ENCODE measurements around the gene CBX2. TPM values are rescaled to one million over a fixed set of nuclear protein-coding genes. Genes with fewer than 3 reads are reported as not detected.
A peak's percentile ranks its signal among the peaks of the same experiment; 100 is the strongest.

CBX2 gene
- total RNA-seq, 1 donor from 2014 or later: 19.9 TPM

DNA sequence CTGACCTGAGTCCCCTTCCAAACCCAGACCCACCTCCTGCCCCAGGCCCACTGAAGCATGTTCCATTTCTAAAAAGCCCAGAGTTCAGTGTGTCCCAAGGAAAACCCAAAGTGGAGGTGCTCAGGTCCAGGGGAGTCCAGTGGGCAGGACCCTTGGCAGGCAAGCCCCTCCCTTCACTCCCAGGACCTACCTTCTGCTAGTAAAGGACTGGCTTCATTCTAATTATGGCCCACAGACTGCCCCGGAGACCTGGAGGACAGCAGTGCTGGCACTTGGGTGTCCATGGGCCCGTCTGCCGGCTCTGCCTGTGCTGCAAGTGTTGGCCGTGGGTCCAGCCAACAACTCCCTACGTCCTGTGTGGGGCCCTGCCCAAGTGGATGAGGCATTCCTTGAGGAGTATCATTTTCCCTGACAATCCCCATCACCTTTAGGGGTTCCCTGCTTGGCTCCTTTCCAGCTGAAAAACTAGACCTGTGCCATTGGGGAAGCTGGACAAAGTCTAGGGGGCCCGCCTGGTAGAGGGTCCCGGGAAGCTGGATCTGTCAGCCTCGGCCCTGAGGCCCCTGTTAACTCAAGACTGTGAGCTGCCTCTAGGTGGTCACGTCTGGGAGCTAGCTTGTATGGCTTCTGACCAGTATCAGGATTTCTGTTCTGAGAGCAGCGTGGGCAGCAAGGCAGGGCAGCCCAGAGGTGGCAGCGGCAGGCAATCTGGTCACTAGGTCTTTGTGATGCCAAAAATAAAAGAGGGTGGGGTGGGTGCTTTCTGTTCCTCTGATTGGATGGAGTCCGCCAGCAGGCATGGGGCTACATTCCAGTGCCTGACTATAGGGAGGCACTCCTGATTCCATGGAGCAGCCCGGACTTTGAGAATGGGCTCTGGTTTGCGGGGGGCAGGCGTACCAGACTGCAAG, 8.2 kb downstream of the CBX2 start:
- no peak for DNase-seq (ENCODE audit: extremely low read depth, low read depth, low spot score)

DNA sequence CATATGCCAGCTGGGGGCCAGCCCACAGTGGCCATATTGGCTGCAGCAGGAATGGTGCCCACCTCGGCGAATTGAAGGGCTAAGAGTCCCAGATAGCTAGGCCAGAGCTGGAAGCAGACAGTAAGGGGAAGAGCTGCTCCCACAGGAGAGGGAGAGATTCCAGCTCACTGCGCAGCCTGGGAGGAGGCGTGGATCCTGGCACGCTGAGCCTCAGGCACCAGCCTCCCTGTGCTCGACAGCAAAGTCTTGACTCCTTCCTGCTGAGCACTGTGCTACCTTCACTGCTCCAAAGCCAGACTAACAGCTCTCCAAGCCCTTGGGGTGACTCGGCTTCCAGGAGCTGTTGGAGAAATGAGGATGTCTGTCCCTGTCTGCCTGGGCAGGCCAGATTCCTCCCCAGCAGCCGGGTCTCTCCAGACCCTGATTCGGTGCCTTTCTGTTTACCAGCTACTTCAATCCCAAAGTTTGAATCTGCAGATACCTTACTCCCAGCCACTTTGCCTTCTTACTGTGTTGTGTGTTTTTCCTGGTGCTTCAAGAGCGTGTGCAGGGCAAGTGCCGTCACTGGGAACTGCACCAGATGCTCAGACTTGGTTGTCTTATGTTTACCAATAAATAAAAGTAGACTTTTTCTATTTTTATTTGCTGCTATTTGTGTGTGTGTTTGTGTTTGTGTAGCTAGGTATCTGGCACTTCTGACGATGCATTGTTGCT, 9.1 kb downstream of the CBX2 start:
- DNase-seq (ENCODE audit: extremely low read depth, low read depth, low spot score): no peak

DNA sequence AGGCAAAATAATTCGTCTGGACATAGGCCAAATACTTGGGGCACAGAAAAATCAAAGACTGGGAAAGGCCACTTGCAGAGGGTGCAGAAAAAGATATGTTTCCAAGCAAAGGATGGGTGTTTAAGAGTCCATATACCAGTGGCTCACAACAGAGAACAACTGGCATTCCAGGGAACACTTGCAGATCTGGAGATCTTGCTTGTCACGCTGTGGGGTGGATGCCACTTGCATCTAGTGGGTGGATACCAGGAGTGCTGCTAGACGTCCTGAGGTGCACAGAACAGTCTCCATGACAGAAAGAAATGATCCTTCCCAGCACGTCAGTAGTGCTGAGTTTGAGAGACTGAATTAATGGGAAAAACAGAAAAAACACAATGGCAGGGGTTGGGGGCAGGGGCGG, 10.5 kb downstream of the CBX2 start:
- DNase-seq (ENCODE audit: extremely low read depth, low read depth, low spot score): no peak

DNA sequence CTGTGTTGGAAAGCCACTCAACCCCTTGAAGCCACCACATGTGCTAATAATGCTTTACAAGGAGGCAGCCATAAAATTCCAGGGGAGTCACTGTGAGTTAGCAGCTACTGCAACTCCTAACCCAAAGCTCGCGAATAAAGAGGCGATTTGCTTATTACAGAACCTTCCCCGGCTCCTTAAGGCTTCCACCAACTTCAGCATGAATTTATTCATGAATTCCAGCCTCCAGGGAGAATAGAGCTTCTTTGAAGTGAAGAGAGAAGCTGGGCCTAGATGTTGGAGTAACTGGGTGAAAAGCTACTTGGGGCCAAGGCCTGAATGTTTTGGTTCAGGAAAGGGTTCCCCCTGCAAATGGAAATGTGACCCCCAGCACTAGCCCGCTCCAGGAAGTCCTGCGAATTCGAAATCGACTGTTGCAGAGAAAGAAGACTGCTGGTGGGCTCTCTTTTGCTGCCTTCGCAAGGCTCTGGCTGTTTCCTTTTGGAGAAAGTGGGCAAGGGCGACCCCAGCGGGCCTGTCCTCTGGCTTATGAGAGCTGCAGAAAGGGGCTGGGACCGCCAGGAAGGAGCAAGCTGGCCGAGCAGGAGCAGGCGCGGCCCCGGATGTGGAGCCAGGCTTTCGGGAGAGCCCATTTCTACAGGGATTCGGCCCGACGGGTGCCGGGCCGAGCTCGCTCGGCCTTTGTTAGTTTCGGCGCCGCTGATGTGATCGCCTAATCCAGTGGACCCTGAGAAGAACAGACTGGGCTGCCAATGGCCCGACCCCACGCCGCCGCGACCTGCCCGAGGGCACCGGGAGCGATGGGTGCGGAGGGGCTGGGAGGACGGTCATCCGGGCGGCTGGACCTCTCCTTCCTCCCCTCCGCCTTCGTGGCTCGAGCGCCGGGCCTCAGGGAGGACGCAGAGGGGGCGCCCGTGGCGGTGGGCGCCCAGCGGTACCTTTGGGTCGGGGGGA, 11.3 kb downstream of the CBX2 start:
- DNase-seq (ENCODE audit: extremely low read depth, low read depth, low spot score): no peak

DNA sequence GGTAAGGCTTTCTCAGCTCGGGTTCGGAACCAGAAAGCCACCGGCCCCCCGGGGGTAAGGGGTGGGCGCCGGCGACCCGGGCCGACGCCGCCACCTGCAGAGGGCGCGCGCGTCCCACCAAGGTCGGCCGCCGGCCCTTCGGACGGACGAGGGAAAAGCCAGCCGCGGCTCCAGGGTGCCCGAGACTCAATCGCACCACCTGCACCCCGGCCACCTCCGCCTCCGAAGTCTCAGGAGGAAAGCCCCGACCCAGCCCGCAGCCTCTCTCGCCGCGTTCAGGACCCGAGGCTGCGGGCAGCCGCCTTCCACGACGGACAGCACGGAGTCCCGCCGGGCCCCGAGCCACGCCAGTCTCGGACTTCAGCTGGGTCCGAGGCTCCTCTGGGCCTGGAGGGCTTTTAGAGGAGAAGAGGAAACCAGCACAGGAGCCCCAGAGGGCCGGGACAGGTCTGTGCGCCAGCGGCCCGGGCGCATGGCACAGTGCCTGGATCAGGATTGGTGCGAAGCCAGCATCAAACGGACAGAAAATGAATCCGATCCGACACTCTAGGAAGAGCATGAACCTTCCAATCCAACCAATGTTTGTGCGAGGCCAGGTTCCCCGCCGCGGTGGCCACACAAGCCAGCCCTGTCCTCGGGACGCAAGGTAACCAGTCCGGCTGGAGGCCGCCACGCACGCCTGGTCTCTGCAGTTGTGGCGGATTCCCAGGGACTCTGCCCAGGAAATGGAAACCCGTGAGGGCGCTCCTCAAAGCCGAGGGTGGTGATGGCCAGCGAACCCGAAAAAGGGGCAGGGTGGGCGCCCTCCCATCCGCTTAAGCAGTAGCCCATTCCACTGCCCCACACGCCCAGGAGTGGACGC, 12.2 kb downstream of the CBX2 start:
- no peak for DNase-seq (ENCODE audit: extremely low read depth, low read depth, low spot score)

DNA sequence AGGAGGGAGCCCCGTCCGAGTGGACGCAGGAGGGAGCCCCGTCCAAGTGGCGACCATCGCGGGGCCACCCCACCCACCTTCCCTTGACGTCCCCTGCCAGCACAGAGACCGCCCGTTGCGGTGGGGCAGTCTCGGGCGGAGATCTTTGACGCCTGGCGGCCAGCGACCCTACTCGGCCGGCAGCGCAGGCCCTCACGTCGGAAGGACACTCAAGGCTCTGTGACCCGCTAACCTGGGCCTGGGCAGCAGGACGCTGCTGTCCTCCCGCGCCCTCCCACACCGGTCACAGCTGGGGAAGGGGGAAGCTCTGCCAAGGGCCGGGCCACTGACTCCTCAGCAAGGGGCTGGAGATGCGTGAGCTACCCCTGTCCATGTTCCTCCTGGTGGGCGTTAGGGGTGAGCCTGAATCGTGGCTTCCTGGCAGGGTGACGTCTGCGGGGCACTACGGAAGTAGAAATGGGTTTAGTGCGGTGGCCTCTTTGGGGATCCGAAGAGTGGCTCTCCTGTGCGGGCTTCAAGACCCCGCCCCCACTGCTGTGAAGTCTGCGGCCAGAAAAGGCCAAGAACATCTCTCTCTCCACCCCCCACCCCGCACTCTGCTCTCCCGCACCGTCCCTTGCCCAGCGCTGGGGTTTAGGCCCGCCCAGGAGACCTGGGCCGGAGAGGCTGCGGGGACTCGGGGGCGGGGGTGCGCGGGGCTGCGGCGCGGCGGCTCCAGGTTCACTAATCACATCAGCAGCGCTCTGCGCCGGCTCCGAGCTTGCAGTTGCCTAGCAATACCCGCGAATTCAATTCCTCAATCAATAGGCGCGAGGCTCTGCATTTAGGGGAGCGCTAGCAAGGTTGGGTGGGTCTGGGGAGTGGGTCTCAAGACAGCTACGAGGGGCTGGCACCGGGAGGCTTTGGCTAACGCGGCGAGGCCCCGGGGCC, 13.1 kb downstream of the CBX2 start:
- no peak for DNase-seq (ENCODE audit: extremely low read depth, low read depth, low spot score)

DNA sequence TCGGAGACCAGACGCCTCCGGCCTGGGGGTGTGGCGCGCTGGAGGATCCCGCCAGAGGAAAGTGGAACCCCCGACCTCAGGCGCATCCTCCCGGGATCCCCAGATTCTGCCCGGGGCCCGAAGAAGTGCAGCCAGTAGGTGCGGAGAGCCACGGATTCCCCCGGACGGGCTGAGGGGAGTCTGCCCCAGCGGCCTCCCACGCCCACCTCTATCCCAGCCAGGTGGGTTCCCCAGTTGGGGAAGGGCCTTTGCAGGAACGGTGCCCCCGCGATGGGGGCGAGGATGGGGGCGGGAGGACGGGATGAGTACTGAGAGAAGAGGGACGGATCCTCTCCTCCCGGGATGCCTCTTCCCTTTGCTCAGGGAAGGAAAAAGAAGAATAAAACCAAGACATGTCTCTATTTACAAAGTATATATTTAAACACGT, 13.8 kb downstream of the CBX2 start:
- DNase-seq (ENCODE audit: extremely low read depth, low read depth, low spot score): no peak

DNA sequence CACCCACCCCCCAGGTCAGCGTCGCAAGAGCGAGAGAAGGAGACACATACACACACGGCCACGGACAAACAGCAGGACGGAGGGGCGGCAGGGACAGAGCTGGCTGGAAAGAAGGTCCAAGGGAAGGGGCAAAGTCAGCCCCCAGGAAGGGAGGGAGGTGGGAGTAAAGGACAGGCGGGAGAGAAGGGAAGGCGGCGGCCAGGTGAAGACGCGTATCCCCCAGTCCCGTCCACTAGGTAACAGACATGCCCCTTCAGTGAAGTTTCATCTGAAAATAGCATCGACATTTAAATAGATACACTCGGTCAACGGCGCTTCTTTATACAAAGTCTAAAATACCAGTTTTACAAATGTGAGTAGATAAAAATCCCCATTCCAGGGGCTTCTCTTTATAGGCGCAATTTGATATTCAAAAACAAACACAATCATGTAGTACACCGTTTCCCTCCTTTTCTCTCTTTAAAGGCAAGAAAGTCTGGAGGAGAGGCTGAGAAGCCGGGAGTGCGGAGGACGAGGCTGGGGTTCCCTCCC, 14.5 kb downstream of the CBX2 start:
- DNase-seq (ENCODE audit: extremely low read depth, low read depth, low spot score): no peak

DNA sequence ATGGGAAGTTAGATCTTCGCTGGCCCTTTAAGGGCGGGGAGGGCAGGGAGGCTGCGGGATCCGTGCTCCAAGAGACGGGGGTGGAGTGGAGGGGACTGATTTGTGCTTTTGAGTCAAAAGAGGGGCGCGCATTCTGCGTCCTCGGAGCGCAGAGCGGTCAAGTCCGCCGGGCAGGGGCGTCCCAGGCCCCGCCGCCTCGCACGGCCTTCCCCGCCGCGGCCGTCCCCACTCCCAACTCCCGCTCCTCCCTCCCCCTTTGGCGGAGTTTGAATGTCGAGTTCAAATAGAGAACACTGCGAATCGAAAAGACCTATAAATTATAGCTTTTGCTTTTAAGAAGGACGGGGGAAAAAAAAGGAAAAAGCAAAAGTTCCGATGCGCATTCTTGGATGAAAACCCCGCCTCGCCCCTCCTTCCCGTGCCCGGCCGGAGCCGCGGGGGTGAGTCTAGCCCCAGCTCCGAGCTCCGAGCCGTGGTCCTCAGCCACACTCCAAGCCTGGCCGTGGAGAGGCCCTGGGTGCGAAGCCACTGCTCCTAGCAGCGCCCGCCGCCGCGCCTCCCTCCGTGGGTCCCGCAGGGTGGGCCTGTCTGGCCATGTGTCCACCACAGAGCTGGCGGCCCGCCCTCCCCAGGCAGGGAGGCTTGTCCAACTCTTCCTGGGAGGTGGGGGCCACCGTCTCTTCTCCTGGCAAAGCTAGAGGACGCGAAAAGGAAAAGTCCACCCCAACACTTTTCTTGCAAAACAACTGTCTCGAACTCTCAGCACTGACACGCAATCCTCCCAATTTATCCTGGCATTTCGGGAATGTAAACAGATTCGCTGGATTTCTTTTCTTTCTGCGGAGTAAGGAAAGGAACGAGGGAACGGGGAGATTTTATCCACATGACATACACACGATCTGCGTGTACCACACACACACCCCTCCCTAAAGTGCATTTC, 15.3 kb downstream of the CBX2 start:
- DNase-seq (ENCODE audit: extremely low read depth, low read depth, low spot score): no peak

DNA sequence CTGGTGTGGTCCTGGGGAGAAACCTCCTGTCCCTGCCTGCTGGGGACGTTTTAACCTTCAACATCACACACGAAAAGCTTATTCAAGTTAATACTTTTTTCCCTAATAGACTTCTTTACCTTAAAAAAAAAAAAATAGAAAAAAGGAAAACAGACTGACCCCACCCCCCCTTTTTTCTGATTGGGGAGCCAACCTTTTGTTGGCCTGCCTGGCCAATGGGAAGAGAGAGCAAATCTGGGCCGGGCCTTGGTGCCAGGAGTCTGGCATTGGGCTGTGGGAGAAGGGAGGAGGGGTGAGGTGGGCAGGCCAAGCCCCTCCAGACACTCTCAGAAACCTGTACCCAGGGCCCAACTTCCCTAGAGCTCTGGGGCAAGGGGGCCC, 16.0 kb downstream of the CBX2 start:
- no peak for DNase-seq (ENCODE audit: extremely low read depth, low read depth, low spot score)

DNA sequence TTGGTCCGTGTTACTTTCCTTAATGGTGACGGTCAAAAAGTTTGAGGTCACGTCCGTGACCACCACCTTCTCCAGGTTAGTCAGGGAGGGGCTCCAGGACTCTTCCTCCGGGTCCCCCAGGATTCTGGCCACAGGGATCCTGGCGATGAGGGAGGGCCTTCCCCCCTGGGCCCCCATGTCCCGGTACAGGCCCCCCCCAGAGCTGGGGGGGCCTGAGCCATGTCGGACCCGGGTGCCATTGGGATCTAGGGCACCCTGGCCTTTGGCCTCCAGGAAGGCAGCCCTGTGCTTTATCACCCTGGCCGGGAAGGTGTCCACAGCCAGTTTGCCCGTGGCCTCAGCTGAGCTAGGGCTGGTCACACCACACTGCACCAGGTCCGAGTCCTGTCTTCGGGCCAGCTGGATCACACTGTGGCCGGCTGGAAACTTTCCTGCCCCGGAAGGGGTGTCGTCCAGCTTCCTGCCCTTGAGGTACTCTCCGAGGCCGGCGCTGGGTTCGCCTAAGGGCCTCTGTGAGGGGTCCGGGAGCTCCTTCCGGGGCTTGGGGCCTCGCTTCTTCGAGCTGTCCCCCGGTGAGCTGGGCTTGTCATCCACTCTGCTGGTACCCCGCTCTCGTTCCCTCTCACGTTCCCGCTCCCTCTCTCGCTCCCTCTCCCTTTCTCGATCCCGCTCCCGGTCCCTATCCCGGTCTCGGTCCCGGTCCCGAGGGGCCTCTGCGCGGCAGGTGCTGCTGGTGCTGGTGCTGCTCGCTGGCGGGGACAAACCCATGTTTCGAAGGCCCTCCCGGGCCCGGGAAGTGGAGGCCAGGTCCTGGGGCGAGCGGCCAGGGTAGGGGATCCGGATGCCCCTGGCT, 16.9 kb downstream of the CBX2 start:
- no peak for DNase-seq (ENCODE audit: extremely low read depth, low read depth, low spot score)

DNA sequence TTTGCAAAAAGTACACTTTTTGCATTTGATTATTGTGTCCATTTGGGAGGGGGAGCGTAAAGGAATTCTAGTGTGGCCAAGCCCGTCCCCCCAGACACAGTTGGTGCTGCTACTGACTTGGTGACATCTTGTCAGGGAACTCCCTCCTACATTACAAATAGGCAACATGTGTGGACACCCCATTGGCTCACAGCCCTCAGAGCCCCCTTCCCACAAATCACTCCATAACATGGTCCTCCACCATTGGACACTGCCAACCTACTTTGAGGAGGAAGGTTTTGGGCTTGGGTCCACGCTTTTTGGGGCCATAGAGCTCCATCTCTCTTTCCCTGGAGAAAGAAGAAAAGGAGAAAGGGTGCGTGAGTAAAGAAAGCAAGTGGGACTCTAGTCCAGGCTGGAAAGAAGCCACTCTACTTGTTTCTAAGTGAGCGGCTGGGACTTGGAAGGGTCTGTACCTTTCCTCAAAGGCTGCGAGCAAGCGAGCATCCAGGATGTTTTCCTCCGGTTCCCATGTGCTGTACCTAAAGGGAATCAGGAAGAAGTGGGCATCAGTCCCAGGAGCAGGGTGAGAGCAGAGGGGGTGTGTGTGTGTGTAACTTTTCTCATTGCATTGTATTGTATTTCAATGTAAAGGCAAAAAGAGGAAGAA, 18.0 kb downstream of the CBX2 start:
- no peak for DNase-seq (ENCODE audit: extremely low read depth, low read depth, low spot score)

DNA sequence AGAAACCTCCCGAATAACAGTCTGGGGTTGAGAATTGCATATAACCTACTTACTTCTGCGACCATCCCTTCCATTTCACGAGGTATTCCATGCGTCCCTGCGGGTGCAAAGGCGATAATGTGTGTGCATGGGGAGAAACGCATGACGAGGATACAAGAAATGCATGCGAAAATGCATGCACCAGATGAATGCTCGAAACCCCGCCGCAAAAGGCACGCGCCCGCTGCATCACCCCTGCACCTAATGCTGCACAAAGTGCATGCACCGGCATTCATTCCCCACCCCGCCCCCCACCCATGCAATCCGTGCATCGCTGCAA, 18.5 kb downstream of the CBX2 start:
- no peak for DNase-seq (ENCODE audit: extremely low read depth, low read depth, low spot score)

DNA sequence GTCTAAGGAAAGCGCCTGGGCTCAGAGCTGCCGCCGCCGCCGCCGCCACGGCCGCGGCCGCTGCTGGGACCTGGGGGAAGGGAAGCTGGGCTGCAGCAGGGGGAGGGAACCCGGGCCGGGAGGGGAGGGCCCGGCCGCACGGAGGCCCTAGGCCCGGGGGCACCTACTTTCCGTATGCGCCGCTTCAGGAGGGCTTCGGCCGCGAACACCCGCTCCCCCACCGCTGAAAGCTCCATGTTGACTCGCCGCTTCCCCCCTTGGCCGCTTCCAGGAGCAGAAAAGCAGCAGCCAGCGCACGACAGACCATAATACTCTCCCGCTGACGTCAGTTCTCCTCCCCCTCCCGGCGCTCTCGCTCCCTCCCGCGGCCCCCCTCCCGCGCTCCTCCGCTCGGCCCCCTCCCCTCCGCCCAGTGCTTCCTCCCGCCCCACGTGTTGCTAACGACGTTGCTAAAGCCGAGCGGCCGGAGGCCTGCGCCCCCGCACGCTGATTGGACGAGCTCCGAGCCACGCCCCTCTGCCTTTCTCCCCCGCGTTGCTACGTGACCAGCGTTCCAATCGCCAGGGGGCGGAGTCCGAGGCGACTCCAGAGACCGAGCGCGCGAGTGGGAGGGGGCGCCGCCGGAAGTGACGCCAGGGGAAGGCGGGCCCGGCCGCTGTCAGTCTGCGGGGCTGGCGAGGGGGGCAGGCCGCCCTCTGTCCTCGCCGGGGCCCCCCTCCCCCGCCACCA, 19.0 kb downstream of the CBX2 start, which contains the start of gene CBX8:
TSS of gene CBX8 (minus strand) at position 315 of the 729 bp plus-strand sequence. CDS start at position 236, 79 bp downstream.
- peak; percentile 82 for DNase-seq (ENCODE audit: extremely low read depth, low read depth, low spot score)

DNA sequence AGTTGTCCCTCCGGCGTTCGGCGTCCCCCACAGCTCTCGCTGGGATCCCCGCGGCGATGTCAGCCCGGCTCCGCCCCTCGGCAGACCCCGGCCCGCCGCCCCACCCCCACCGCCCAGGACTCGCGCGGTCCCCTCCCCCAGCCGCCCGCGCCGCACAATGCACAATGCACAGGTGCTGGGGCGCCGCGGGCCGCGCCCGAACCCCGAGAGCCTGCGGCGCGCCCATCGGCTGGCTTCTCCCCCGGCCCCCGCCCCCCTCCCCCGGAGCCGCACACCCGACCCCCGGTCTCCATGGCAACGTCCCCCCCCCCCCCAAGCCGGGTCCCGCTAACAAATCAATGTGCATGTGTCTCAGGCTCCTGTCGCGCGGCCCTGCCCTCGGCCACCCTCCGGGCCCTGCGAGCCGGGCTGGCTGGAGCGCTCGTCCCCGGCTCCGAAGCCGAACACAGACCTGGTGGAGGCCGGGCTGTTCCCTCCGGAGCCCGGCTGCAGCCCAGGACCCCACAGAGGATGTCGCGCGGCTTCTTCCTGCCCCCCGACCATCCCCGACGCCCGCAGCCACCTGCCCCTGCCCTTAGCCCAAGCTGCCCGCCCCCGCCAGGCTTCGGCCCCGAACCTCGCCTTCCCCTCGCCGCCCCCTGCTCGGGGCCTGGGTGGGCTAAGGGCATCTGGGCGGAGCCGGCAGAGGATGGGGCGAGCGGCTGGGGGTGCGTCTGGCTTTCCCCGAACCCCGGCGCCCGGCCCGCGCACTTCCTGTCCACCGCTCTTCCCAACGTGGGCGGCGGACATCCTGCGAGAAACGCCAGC, 19.7 kb downstream of the CBX2 start:
- DNase-seq (ENCODE audit: extremely low read depth, low read depth, low spot score): no peak

All from glomerular endothelial cell (primary cell).